GM18868 (cell line): ENCODE measurements around the gene NUMBL.
"Not testable (repeated sequence)": the region's sequence is repeated elsewhere in the genome, so short reads cannot be mapped to it uniquely, and the experiment has no call there.

ENCODE experiments used
- ATAC-seq: cut with Tn5 transposase; IDR thresholded peaks from one replicate; pipeline ENCODE4 v1.9.1; 2021; ENCODE audit warnings: mild to moderate bottlenecking, moderate library complexity; ENCODE audit not compliant: unreplicated experiment

NUMBL gene

DNA sequence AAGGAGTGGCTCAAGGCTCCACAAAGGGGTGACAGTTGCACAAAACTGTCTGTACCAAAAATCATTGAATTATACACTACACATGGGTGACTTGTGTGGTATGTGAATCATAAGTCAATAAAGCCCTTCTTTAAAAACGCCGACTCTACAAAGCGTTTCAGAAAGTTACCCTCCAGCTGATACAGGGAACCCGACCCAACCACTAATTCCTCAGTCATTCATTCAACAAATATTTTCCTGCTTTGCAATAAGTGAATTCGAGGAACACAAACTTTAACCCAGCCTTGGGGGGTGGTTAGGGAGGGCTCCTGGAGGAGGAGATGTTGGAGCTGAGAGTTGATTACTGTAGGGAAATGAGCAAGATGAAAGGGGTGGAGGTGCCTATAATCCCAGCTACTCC is 57.2 kb downstream of the NUMBL start:
- no peak for ATAC-seq

DNA sequence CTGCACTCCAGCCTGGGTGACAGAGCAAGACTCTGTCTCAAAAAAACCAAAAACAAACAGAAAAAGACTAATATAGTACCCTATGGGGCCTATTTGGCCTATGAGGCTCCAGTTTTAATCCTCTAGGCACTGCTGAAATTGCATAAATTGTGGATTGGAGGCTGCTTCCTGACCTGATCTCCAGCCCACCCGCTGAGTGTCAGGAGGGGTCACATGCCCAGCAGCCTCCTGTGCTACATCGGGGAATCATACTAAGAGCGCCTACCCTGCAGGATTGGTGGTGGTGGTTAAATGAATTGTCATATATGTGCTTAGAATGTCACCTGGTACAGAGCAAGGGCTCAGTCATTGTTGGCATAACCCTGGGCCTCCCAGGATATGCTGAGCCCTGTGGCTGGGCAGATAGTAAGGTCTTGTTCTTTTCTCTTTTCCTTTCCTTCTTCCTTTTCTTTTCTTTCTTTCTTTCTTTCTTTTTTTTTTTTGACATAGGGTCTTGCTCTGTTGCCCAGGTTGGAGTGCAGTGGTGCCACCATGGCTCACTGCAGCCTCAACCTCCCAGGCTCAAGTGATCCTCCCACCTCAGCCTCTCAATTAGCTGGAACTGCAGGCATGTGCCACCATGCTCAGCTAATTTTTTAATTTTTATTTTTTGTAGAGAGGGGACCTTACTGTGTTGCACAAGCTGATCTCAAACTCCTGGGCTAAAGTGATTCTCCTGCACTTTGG is 58.0 kb downstream of the NUMBL start:
- no peak for ATAC-seq

GRCh38 chr19:40630571-40631160 is 59.8 kb downstream of the NUMBL start:
- no peak for ATAC-seq

- no peak for ATAC-seq
These were observed 61.1 kb downstream of the NUMBL start for GRCh38 chr19:40629346-40629745.

DNA sequence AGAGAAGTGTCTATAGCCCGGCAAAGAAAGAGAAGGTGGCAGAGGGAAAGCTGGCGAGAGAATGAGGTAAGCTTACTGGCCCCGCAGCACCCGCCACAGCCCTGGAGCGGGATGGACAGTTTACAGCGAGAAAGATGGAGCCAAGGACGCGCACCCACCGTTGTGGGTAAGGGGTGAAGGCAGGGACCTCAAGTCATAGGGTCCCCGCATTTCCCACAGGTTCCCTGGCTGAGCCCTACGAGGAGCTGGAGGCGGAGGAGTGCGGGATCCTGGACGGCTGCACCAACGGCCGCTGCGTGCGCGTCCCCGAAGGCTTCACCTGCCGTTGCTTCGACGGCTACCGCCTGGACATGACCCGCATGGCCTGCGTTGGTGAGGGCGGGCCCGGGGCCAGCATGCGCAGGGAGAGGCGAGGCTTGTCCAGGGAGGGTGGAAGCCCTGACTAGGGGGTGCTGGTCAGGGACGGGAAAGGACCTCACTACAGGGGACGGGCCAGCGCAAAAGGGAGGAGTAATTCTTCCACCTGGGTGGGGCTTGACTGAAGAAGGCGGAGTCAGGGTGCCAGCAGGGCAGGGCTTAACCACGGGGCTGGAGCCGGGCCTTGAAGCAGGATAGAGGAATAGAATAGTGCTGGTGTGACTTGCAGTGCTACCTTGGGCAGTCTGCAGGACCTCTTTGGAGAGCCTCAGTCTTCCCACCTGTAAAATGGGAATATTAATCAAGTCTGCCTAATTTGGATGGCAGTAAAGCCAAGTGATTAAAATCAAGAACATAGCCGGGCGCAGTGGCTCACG is 62.8 kb downstream of the NUMBL start:
- ATAC-seq = no peak

DNA sequence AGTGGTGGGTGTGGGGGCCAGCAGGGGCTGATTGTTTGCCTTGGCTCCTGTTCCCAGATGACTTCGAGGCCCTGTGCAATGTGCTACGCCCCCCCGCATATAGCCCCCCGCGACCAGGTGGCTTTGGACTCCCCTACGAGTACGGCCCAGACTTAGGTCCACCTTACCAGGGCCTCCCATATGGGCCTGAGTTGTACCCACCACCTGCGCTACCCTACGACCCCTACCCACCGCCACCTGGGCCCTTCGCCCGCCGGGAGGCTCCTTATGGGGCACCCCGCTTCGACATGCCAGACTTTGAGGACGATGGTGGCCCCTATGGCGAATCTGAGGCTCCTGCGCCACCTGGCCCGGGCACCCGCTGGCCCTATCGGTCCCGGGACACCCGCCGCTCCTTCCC is 63.5 kb downstream of the NUMBL start:
- ATAC-seq = no peak

DNA sequence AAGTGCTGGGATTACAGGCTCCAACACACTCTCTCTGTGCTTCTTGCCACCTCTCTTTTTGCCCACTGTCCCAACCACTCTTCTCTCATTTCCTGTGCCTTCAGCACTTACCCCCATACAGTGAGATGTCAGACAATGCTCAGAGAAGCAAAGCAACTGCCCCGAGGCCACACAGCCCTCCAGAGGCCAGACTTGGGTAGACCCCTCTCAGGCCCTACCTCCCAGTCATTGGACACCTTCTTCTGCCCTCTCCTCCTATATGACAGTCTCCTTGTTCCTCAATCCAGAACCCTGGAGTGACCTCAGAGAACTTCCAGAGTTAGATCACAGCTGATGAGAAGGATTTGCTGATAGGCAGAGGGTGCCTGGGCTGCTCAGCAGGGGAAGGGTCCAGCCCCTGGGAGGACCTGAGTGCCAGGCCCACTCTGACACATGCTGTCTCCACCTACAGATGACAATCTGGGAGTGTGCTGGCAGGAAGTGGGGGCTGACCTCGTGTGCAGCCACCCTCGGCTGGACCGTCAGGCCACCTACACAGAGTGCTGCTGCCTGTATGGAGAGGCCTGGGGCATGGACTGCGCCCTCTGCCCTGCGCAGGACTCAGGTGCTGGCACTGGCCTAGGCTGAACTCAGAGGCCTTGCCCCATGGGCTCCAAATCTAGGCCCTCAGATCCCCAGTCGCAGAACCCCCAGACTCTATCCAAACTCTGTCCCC is 64.9 kb downstream of the NUMBL start:
- ATAC-seq = no peak

DNA sequence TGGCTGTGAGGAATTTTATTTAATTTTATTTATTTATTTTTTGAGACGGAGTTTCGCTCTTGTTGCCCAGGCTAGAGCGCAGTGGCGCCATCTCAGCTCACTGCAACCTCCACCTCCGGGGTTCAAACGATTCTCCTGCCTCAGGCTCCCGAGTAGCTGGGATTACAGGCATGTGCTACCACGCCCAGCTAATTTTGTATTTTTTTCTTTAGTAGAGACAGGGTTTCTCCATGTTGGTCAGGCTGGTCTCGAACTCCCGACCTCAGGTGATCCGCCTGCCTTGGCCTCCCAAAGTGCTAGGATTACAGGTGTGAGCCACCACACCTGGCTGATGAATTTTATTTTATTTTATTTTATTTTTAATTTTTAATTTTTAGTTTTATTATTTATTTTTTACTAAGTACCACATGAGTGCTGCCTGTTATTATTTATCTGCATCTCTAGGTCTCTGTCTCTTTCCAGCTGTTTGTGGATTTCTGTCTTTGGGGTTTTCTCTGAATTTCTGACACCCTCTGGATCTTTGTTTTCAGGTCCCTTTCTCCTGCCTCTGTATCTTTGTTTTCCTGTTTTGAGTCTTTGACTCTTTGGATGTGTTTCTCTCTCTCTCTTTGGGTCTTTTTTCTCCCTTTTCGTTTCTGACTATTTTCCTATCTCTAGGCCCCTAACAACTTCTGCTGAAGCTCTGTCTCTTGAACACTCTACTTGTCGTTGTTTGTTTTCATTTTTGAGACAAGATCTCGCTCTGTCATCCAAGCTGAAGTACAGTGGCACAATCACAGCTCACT is 65.9 kb downstream of the NUMBL start:
- not testable (repeated sequence) for ATAC-seq

- no peak for ATAC-seq
These were observed 66.8 kb downstream of the NUMBL start for GRCh38 chr19:40623403-40624251.

GRCh38 chr19:40622773-40623075 is 67.7 kb downstream of the NUMBL start:
- no peak for ATAC-seq

GRCh38 chr19:40621966-40622772 is 68.3 kb downstream of the NUMBL start:
- ATAC-seq = no peak

GRCh38 chr19:40621283-40621682 is 69.2 kb downstream of the NUMBL start:
- no peak for ATAC-seq

- no peak for ATAC-seq
These were observed 70.3 kb downstream of the NUMBL start for GRCh38 chr19:40620161-40620485.

GRCh38 chr19:40619333-40620160 is 70.9 kb downstream of the NUMBL start:
- no peak for ATAC-seq

DNA sequence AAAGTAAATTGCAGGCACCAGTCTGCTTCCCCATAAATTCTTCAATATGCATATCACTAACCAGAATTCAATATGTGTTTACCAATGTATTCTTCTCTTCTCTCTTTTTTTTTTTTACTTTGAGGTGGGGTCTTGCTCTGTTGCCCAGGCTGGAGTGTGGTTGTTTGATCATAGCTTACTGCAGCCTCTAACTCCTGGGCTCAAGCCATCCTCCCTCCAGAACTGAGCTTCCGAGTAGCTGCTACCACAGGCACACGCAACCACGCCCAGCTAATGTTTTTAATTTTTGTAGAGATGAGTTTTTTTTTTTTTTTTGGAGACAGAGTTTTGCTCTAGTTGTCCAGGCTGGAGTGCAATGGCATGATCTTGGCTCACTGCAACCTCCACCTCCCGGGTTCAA is 72.5 kb downstream of the NUMBL start:
- no peak for ATAC-seq

GRCh38 chr19:40616941-40617340 is 73.5 kb downstream of the NUMBL start:
- ATAC-seq = no peak

DNA sequence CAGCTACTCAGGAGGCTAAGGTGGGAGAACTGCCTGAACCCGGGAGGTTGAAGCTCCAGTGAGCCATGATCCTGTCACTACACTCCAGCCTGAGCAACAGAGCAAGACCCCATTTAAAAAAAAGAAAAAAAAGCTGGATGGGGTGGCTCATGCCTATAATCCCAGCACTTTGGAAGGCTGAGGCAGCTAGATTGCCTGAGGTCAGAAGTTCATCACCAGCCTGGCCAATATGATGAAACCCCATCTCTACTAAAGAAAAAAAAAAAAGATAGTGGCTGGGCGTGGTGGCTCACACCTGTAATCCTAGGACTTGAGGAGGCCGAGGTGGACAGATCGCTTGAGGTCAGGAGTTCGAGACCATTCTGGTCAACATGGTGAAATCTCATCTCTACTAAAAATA is 74.3 kb downstream of the NUMBL start:
- ATAC-seq = no peak
